T-cell (primary cell): ENCODE measurements around the gene QKI. TPM values are rescaled to one million over a fixed set of nuclear protein-coding genes. Genes with fewer than 3 reads are reported as not detected.

Source experiments
- ATAC-seq, 4 experiments: fragments of 200-7000 bp in 3 of 4; fragments of 150-1000 bp in 1 of 4; cut with Tn5 transposase; replicated peaks in 1 of 4; 1 replicate in 3 of 4; 2 replicates in 1 of 4; pipeline ENCODE4 v1.10.0; 2021; ENCODE audit warnings: moderate library complexity in 3 of 4, mild to moderate bottlenecking in 2 of 4, moderate number of reproducible peaks in 1 of 4
- CTCF ChIA-PET, 2 donors: fragments of 300-600 bp; sonication (Branson Sonifier 250); formaldehyde crosslinking; loops; one replicate each; lab custom pipeline; 2022; ENCODE audit warnings: antibody characterized with exemption in 2 of 2; lab: Charles Lee
- POLR2A ChIA-PET, 2 donors: fragments of 300-600 bp; sonication (Branson Sonifier 250); formaldehyde crosslinking; loops; one replicate each; lab custom pipeline; 2022; ENCODE audit warnings: antibody characterized with exemption in 2 of 2; lab: Charles Lee
- DNase-seq, 35 experiments: peaks; one replicate each; pipeline versions ENCODE4 v3.0.0 to v3.0.0-alpha.2; 2013 to 2023
- H3K27ac ChIP-seq: one replicate; pipeline ENCODE4 v1.5.1; 2013; ENCODE audit warnings: low read length
- H3K27me3 ChIP-seq, 2 experiments: replicated peaks in 1 of 2; 1 replicate in 1 of 2; 2 replicates in 1 of 2; pipeline versions ENCODE4 v1.6.1 to v1.7.0; 2013; ENCODE audit warnings: low read length in 1 of 2, mixed read lengths in 1 of 2; ENCODE audit not compliant: control insufficient read depth in 2 of 2, insufficient read depth in 2 of 2; ENCODE audit errors: extremely low read depth in 1 of 2
- H3K36me3 ChIP-seq, 2 donors: 1 replicate in 1 of 2; 2 replicates in 1 of 2; pipeline versions ENCODE4 v1.6.1 to v1.7.0; 2013; ENCODE audit warnings: low read length in 1 of 2; ENCODE audit not compliant: control insufficient read depth in 2 of 2, insufficient read depth in 1 of 2; ENCODE audit errors: extremely low read depth in 1 of 2
- H3K4me1 ChIP-seq, 2 experiments: 1 replicate in 1 of 2; 2 replicates in 1 of 2; pipeline versions ENCODE4 v1.6.1 to v1.7.0; 2013; ENCODE audit warnings: low read length in 2 of 2, mixed read lengths in 1 of 2; ENCODE audit not compliant: insufficient read depth in 2 of 2, control insufficient read depth in 1 of 2; ENCODE audit errors: extremely low read depth in 1 of 2
- H3K4me3 ChIP-seq, 2 donors: 1 replicate in 1 of 2; 2 replicates in 1 of 2; pipeline versions ENCODE4 v1.5.1 to v1.7.0; 2013; ENCODE audit warnings: mild to moderate bottlenecking in 2 of 2, low read length in 1 of 2, moderate library complexity in 1 of 2; ENCODE audit not compliant: control insufficient read depth in 1 of 2; ENCODE audit errors: extremely low read depth in 1 of 2
- H3K9me3 ChIP-seq: 2 replicates; pipeline ENCODE4 v1.7.0; 2013
- H3K27ac Mint-ChIP-seq, 2 donors: one replicate each; pipeline ENCODE4 v1.8.0; 2020 to 2021; ENCODE audit warnings: mild to moderate bottlenecking in 2 of 2, mixed read lengths in 2 of 2
- H3K27me3 Mint-ChIP-seq, 2 donors: one replicate each; pipeline ENCODE4 v1.8.0; 2021 to 2022; ENCODE audit warnings: mixed read lengths in 2 of 2
- H3K36me3 Mint-ChIP-seq: one replicate; pipeline ENCODE4 v1.8.0; 2021; ENCODE audit warnings: mixed read lengths
- H3K4me1 Mint-ChIP-seq, 3 donors: one replicate each; pipeline ENCODE4 v1.8.0; 2020 to 2022; ENCODE audit warnings: mixed read lengths in 3 of 3, mild to moderate bottlenecking in 1 of 3
- H3K4me3 Mint-ChIP-seq, 3 donors: one replicate each; pipeline ENCODE4 v1.8.0; 2020 to 2022; ENCODE audit warnings: mild to moderate bottlenecking in 3 of 3, mixed read lengths in 3 of 3, moderate library complexity in 3 of 3
- H3K9me3 Mint-ChIP-seq, 3 donors: one replicate each; pipeline ENCODE4 v1.8.0; 2020 to 2022; ENCODE audit warnings: mixed read lengths in 3 of 3
- WGBS: methylation state at CpG from one replicate; pipeline ENCODE4 v1.1.5; 2013; ENCODE audit warnings: missing lambda C conversion rate; ENCODE audit not compliant: insufficient coverage; 5-methylcytosine and 5-hydroxymethylcytosine counted together
- total RNA-seq, 35 experiments: library from RNA in 6 of 35; stranded (reverse) in 6 of 35; fragments of 120-200 nt in 1 of 35; gene quantifications; one replicate each; pipeline versions ENCODE4 v1.2.1 to v1.2.4 and lab custom pipeline; 2013 to 2026

The QKI gene
- 10 to 100 TPM; 50.2 to 84.3 (median 52.2) TPM for total RNA-seq
- 59.2 TPM for total RNA-seq (2013)
- total RNA-seq (lab: John Stamatoyannopoulos, UW): 61.4 to 130 (median 95.1) reads per million in 29 experiments

DNA sequence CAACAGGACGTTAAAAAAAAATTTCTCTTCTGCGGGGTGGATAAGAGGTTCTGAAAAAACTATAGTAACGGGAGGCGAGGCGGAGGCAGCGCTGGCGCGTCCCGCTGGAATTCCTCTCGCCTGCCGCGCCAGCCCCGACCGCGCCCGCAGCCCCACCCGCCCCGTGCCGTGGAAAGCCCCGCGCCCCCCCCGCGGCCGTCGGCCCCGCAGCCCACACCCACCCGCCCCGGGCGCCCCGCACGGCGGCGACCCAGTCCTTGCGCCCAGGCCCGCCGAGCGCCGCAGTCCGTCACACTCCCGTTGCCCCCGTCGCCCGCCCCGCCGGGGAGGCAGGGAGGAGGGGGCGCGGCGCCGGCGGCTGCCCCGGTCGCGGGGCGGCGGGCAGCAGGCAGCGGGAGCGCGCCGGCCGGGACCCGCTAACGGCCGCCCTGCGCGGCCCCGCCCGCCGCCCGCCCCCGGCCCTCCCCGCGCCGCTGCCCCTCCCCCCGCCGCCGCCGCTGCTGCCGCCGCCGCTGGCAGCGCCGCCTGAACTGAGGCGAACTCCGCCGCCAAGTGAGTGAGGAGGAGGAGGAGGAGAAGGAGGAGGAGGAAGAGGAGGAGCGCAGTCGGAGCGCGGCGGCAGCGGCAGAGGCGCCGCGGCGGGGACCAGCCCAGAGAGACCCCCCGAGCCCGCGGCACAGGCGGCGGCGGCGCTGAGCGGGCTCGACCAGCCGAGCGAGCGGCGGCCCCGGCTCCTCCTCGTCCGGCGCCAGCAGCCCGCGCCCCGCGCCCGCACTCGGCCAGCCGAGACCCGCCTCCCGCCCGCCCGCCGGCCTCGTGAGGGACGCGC lies at the start of gene QKI:
Gene QKI (plus strand): TSS at position 602 of the 829 bp plus-strand sequence. CDS start 476 bp downstream, outside the sequence.
- DNase-seq (peak; percentile 54 to 91 (median 77)), ATAC-seq (peak; percentile 63 to 66 (median 64))
- Mint-ChIP-seq H3K9me3 (no peaks in the 10 kb centered on the region), H3K36me3 (no peaks in the 10 kb centered on the region), H3K27ac (peak within 1 kb of the TSS; percentile 86 to 96), H3K4me3 (peak within 1 kb of the TSS; percentile 85 to 89 (median 89)), H3K27me3 (no peaks in the 10 kb centered on the region), H3K4me1 (peaks cover 33 to 43% (median 41%) of the 10 kb centered on the region in 3 donors)
- peaks cover 5 to 25% of the 10 kb centered on the region in 2 experiments for H3K4me1 ChIP-seq
- H3K9me3 ChIP-seq: no peaks in the 10 kb centered on the region
- peak within 1 kb of the TSS; percentile 76 to 80 for H3K4me3 ChIP-seq
- H3K27me3 ChIP-seq: peaks cover 0 to 2% of the 10 kb centered on the region in 2 experiments
- no peaks in the 10 kb centered on the region for H3K36me3 ChIP-seq
- CTCF ChIA-PET: interaction anchor here (0.7 to 2.6 kb wide), 3 partner anchors 46 to 129 kb away, joined by 4 to 9 read pairs (median 4); no protein-coding TSS in a partner anchor
- WGBS: under 1% methylated on average over 109 of the region's 127 CpGs
- H3K27ac ChIP-seq: peak within 1 kb of the TSS; percentile 90
- POLR2A ChIA-PET: no interaction called here

DNA sequence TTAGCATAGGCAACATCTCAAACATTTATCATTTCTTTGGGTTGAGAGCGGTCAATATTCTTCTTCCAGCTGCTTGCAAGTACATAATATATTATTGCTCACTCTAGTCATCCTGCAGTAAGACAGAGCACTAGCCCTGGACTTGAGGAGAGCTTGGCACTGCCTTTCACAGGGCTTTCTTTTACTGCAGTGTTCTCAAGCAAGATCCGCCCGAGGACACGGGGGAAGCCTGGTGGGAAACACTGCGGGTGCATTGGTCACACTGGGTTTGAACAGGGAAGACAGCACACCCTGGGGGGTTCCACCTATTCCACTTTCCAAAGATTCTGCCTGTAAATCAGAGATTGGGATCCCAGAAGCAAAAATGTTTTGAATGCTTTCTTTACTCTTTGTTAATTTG lies 48.2 kb upstream of the QKI start:
- H3K4me3 Mint-ChIP-seq: no peak overlapping the region
- Histone ChIP-seq H3K27me3 (peaks cover 0 to 12% of the 10 kb centered on the region in 2 experiments), H3K27ac (no peak overlapping the region), H3K36me3 (no peaks in the 10 kb centered on the region), H3K4me3 (no peak overlapping the region), H3K9me3 (no peaks in the 10 kb centered on the region), H3K4me1 (peaks cover 0 to 3% of the 10 kb centered on the region in 2 experiments)
- no peak for ATAC-seq
- ChIA-PET CTCF (no interaction called here), POLR2A (no interaction called here)
- no peaks in the 10 kb centered on the region for H3K9me3 Mint-ChIP-seq
- H3K4me1 Mint-ChIP-seq: peaks cover 6 to 15% (median 8%) of the 10 kb centered on the region in 3 donors
- no peak overlapping the region for H3K27ac Mint-ChIP-seq
- H3K27me3 Mint-ChIP-seq: peaks cover 18 to 29% of the 10 kb centered on the region in 2 donors
- 96% methylated on average over 4 of the region's 5 CpGs for WGBS
- no peak for DNase-seq
- H3K36me3 Mint-ChIP-seq: no peaks in the 10 kb centered on the region

DNA sequence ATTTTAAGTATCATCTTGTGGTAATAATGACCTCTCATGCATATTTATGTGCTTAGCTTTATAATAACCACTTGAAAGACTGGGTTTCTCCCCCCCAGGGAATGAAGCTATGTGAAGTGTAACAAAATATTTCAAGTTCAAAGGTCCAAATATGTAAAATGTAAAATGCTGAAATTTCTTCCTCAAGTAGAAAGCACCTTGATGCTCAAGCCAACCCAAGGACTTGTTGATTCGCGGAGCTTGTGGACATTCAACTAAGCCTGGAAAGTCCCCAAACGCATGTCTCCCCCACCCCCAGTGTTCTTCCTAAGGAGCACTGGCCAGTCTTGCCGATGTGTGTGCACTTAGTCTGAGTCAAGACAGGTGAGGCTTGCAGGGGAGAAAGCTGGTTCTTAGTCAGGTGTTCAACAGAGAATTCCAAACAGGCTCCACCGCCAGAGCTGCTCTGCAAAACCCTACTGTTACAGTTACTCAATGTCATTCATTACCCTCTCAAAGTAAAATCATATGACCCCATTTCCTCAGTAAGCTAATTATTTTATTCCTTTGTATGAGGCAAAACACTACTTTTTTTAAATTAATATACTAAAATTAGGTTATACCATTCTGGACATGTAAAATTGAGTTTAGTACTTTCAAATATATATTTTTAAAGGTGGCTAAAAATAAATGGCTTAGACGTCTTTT lies 46.9 kb upstream of the QKI start:
- Mint-ChIP-seq H3K36me3 (no peaks in the 10 kb centered on the region), H3K27ac (no peak overlapping the region), H3K27me3 (peaks cover 20 to 29% of the 10 kb centered on the region in 2 donors), H3K9me3 (no peaks in the 10 kb centered on the region), H3K4me1 (peaks cover 6 to 15% (median 8%) of the 10 kb centered on the region in 3 donors), H3K4me3 (no peak overlapping the region)
- H3K27ac ChIP-seq: no peak overlapping the region
- ChIA-PET CTCF (no interaction called here), POLR2A (interaction anchor here in 1 of 2 donors (0.5 kb wide), 1 partner anchor 35 kb away, joined by 3 read pairs; no protein-coding TSS in a partner anchor)
- ATAC-seq (no peak), DNase-seq (no peak)
- H3K4me1 ChIP-seq: peaks cover 0 to 3% of the 10 kb centered on the region in 2 experiments
- WGBS: 93% methylated on average over 3 of the region's 6 CpGs
- H3K36me3 ChIP-seq: no peaks in the 10 kb centered on the region
- H3K4me3 ChIP-seq: no peak overlapping the region
- peaks cover 0 to 15% of the 10 kb centered on the region in 2 experiments for H3K27me3 ChIP-seq
- H3K9me3 ChIP-seq: no peaks in the 10 kb centered on the region

DNA sequence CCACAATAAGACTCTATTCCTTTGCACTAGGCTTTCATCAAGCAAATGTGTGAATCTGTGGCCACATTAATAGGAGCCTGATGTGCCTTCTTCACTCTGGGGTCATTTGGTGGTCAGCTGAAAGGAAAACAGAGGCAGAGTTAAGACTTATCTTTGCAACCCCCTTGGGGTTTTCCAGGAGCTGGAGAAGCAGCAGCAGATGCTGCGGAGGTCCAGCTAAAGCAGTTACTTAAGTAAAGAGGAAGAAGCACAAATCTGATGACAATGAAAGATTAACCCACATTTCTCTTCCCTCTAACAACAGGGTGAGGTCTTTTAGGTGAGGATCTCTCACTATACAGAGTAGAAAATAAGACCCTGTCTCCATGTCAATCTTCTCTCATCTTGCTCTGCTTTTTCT lies 45.4 kb upstream of the QKI start:
- ChIA-PET POLR2A (no interaction called here), CTCF (no interaction called here)
- no peak overlapping the region for H3K4me3 ChIP-seq
- Mint-ChIP-seq H3K4me3 (no peak overlapping the region), H3K9me3 (no peaks in the 10 kb centered on the region), H3K27ac (no peak overlapping the region), H3K27me3 (peaks cover 27 to 32% of the 10 kb centered on the region in 2 donors), H3K36me3 (no peaks in the 10 kb centered on the region), H3K4me1 (peaks cover 6 to 15% (median 8%) of the 10 kb centered on the region in 3 donors)
- H3K36me3 ChIP-seq: no peaks in the 10 kb centered on the region
- H3K27ac ChIP-seq: no peak overlapping the region
- ATAC-seq (no peak), DNase-seq (no peak)
- H3K9me3 ChIP-seq: no peaks in the 10 kb centered on the region
- WGBS: no CpG with 5 or more reads among the region's 1 CpG
- H3K4me1 ChIP-seq: peaks cover 0 to 3% of the 10 kb centered on the region in 2 experiments
- H3K27me3 ChIP-seq: peaks cover 0 to 16% of the 10 kb centered on the region in 2 experiments

DNA sequence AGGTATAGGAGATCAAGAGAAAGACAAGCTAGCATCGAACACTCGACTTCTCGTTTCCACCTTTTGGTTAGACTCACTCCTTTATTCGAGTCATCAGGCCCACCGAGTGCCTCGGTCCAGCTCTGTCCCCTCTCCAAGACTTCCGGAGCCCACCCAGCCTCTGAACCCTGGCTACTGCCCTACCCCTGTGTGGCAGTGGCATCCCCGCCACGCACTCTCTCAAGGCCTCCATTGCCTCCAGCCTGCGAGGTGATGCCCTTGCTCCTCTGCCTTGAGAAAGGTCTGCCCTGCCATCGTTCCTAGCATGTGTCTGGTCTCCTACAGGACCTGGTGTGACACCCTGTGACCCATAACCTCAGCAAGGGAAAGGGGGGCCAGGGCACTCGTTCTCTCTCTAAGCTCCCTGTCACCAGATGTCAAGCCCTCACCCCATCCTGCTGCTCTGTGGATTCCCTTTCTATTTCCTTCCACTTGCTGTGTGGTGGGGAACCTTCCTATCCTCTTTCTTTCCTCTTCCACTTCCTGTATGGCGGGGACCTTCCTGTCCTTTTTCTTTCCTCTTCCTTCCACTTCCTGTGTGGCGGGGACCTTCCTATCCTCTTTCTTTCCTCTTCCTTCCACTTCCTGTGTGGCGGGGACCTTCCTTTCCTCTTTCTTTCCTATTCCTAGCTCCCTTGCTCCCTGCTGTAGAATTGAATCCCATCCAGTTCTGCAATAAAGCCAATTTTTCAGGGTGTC lies 44.7 kb upstream of the QKI start:
- H3K36me3 Mint-ChIP-seq: no peaks in the 10 kb centered on the region
- Histone ChIP-seq H3K4me3 (no peak overlapping the region), H3K27ac (no peak overlapping the region), H3K4me1 (peaks cover 0 to 3% of the 10 kb centered on the region in 2 experiments), H3K9me3 (no peaks in the 10 kb centered on the region), H3K27me3 (peaks cover 0 to 20% of the 10 kb centered on the region in 2 experiments), H3K36me3 (no peaks in the 10 kb centered on the region)
- no peaks in the 10 kb centered on the region for H3K9me3 Mint-ChIP-seq
- peaks cover 6 to 15% (median 8%) of the 10 kb centered on the region in 3 donors for H3K4me1 Mint-ChIP-seq
- H3K4me3 Mint-ChIP-seq: no peak overlapping the region
- CTCF ChIA-PET: interaction anchor here in 1 of 2 donors (0.7 kb wide), 1 partner anchor 76 kb away, joined by 4 read pairs; no protein-coding TSS in a partner anchor
- H3K27me3 Mint-ChIP-seq: peaks cover 32 to 34% of the 10 kb centered on the region in 2 donors
- no peak for DNase-seq
- POLR2A ChIA-PET: no interaction called here
- H3K27ac Mint-ChIP-seq: no peak overlapping the region
- ATAC-seq: no peak
- WGBS: 79% methylated on average over 11 of the region's 15 CpGs
